ENCODE data around the gene MAPK11.

The MAPK11 gene

GRCh38 chr22:50218153-50218995 lies 51.8 kb downstream of the MAPK11 start:
- Histone ChIP-seq H3K4me3 (ENCODE audit: low read depth, low read length) (no peak overlapping the region), H3K9me3 (ENCODE audit: control insufficient read depth, insufficient read depth, low read length) (no peaks in the 10 kb centered on the region), H3K27me3 (ENCODE audit: control insufficient read depth, insufficient read depth, low read length) (no peaks in the 10 kb centered on the region), H3K9ac (ENCODE audit: low read depth, low read length) (no peak overlapping the region), H3K4me1 (ENCODE audit: control insufficient read depth, insufficient read depth, low read length) (no peaks in the 10 kb centered on the region), H3K36me3 (ENCODE audit: control insufficient read depth, insufficient read depth, low read length) (peaks cover 79% of the 10 kb centered on the region)

DNA sequence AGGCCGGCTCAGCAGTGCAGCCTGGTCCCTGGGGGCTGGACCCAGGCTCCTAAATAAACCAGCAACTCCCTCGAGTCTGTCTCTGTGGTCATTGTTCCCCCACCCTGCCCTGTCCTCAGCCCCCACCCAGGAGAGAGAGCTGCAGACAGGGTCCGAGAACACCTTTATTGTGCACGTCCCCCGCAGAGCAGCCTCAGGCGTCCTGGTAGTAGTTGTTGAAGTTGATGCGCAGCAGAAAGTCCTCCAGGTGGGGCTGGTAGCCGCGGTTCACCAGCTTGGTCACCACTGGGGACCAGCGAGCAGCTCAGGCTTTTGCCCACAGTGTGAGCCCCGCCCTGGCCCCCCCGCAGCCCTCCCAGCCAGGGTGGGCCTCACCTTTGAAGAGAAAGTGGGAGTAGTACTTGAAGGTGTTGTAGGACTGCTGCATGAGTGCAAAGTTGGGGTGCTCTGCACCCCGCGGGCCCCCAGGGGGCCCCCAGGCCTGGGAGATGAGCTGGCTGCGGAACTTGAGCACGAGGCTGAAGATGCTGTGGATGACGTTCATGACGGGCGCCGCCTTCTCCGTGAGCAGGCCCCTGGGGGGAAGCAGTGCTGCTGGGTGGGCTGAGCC lies 52.5 kb downstream of the MAPK11 start:
- H3K27me3 ChIP-seq (ENCODE audit: control insufficient read depth, insufficient read depth, low read length) = no peaks in the 10 kb centered on the region
- H3K4me1 ChIP-seq (ENCODE audit: control insufficient read depth, insufficient read depth, low read length) = no peaks in the 10 kb centered on the region
- H3K9me3 ChIP-seq (ENCODE audit: control insufficient read depth, insufficient read depth, low read length) = no peaks in the 10 kb centered on the region
- H3K36me3 ChIP-seq (ENCODE audit: control insufficient read depth, insufficient read depth, low read length) = peaks cover 80% of the 10 kb centered on the region
- H3K9ac ChIP-seq (ENCODE audit: low read depth, low read length) = no peak overlapping the region
- no peak overlapping the region for H3K4me3 ChIP-seq (ENCODE audit: low read depth, low read length)

DNA sequence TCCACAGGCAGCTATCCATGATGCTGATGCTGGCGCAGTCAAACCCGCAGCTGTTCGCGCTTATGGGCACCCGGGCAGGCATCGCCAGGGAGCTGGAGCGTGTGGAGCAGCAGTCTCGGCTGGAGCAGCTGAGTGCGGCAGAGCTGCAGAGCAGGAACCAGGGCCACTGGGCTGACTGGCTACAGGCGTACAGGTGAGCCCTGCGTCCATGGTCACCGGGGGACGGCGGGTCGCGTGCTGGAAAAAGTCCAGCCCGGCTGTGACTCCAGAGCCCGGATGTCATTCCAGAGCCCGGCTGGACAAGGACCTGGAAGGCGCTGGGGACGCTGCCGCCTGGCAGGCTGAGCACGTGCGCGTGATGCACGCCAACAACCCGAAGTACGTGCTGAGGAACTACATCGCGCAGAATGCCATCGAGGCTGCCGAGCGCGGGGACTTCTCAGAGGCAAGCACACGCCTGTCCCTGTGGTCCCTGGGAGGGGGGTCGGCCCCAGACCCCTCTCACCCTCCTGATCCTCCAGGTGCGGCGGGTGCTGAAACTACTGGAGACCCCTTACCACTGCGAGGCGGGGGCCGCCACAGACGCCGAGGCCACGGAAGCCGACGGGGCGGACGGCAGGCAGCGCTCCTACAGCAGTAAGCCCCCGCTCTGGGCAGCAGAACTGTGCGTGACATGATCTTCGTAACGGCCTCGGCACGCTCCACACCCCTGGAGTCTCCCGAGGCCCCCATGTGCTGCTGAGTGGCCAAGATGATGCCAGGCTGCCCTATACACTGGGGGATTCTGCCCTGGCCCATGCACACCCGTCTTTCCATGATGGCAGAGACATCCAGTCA lies 53.3 kb downstream of the MAPK11 start:
- H3K4me1 ChIP-seq (ENCODE audit: control insufficient read depth, insufficient read depth, low read length) = no peaks in the 10 kb centered on the region
- H3K4me3 ChIP-seq (ENCODE audit: low read depth, low read length) = no peak overlapping the region
- no peaks in the 10 kb centered on the region for H3K27me3 ChIP-seq (ENCODE audit: control insufficient read depth, insufficient read depth, low read length)
- no peaks in the 10 kb centered on the region for H3K9me3 ChIP-seq (ENCODE audit: control insufficient read depth, insufficient read depth, low read length)
- H3K36me3 ChIP-seq (ENCODE audit: control insufficient read depth, insufficient read depth, low read length) = peaks cover 79% of the 10 kb centered on the region
- H3K9ac ChIP-seq (ENCODE audit: low read depth, low read length) = no peak overlapping the region

- Histone ChIP-seq H3K4me3 (ENCODE audit: low read depth, low read length) (no peak overlapping the region), H3K9me3 (ENCODE audit: control insufficient read depth, insufficient read depth, low read length) (no peaks in the 10 kb centered on the region), H3K9ac (ENCODE audit: low read depth, low read length) (no peak overlapping the region), H3K27me3 (ENCODE audit: control insufficient read depth, insufficient read depth, low read length) (no peaks in the 10 kb centered on the region), H3K36me3 (ENCODE audit: control insufficient read depth, insufficient read depth, low read length) (peaks cover 73% of the 10 kb centered on the region), H3K4me1 (ENCODE audit: control insufficient read depth, insufficient read depth, low read length) (no peaks in the 10 kb centered on the region)
Measured at GRCh38 chr22:50216055-50216683, 54.0 kb downstream of the MAPK11 start.

GRCh38 chr22:50215297-50216054 lies 54.7 kb downstream of the MAPK11 start:
- Histone ChIP-seq H3K9me3 (ENCODE audit: control insufficient read depth, insufficient read depth, low read length) (no peaks in the 10 kb centered on the region), H3K27me3 (ENCODE audit: control insufficient read depth, insufficient read depth, low read length) (no peaks in the 10 kb centered on the region), H3K4me1 (ENCODE audit: control insufficient read depth, insufficient read depth, low read length) (no peaks in the 10 kb centered on the region), H3K4me3 (ENCODE audit: low read depth, low read length) (no peak overlapping the region), H3K9ac (ENCODE audit: low read depth, low read length) (no peak overlapping the region), H3K36me3 (ENCODE audit: control insufficient read depth, insufficient read depth, low read length) (peaks cover 72% of the 10 kb centered on the region)
